ENCODE results near the gene CAPZB.
A peak's percentile ranks its signal among the peaks of the same experiment; 100 is the strongest.

Gene CAPZB

GRCh38 chr1:19476450-19477190, 8.7 kb downstream of the CAPZB start:
- TF ChIP-seq POU2F2 (IDR thresholded peaks at IDR 0.05; ENCODE audit: low read depth, low read length) (no peak), POLR2A (IDR thresholded peaks at IDR 0.05; ENCODE audit: low read depth, low read length) (no peak), PAX5 (IDR thresholded peaks at IDR 0.05; ENCODE audit: insufficient read depth, low read length, severe bottlenecking) (no peak), SPI1 (IDR thresholded peaks at IDR 0.05; ENCODE audit: low read depth, low read length) (peak; percentile 40; the same call in 1 of the 2 replicates), POLR2AphosphoS5 (IDR thresholded peaks at IDR 0.05; ENCODE audit: low read depth, low read length) (no peak)
- no peak for FAIRE-seq
- DNase-seq (ENCODE audit: insufficient read length, low spot score) = no peak

- DNase-seq (ENCODE audit: insufficient read length, low spot score) = no peak
- TF ChIP-seq TAF1 (IDR thresholded peaks at IDR 0.05; ENCODE audit: low read depth, low read length) = no peak
- TF ChIP-seq POLR2AphosphoS5 (IDR thresholded peaks at IDR 0.05; ENCODE audit: low read depth, low read length) = no peak
- no peak for TF ChIP-seq PAX5 (IDR thresholded peaks at IDR 0.05; ENCODE audit: insufficient read depth, low read length, severe bottlenecking)
- TF ChIP-seq SPI1 (IDR thresholded peaks at IDR 0.05; ENCODE audit: low read depth, low read length) = no peak
- TF ChIP-seq POU2F2 (IDR thresholded peaks at IDR 0.05; ENCODE audit: low read depth, low read length) = no peak
- TF ChIP-seq POLR2A (IDR thresholded peaks at IDR 0.05; ENCODE audit: low read depth, low read length) = no peak
- no peak for FAIRE-seq
These were observed 10.0 kb downstream of the CAPZB start for GRCh38 chr1:19475296-19475695.

- no peak for FAIRE-seq
- DNase-seq (ENCODE audit: insufficient read length, low spot score) = no peak
- no peak for TF ChIP-seq SPI1 (IDR thresholded peaks at IDR 0.05; ENCODE audit: low read depth, low read length)
- no peak for TF ChIP-seq TAF1 (IDR thresholded peaks at IDR 0.05; ENCODE audit: low read depth, low read length)
- TF ChIP-seq POU2F2 (IDR thresholded peaks at IDR 0.05; ENCODE audit: low read depth, low read length) = no peak
- no peak for TF ChIP-seq POLR2A (IDR thresholded peaks at IDR 0.05; ENCODE audit: low read depth, low read length)
- TF ChIP-seq POLR2AphosphoS5 (IDR thresholded peaks at IDR 0.05; ENCODE audit: low read depth, low read length) = no peak
- no peak for TF ChIP-seq PAX5 (IDR thresholded peaks at IDR 0.05; ENCODE audit: insufficient read depth, low read length, severe bottlenecking)
These were observed 13.2 kb downstream of the CAPZB start for GRCh38 chr1:19472174-19472573.

GRCh38 chr1:19469004-19469403, 16.3 kb downstream of the CAPZB start:
- no peak for TF ChIP-seq POU2F2 (IDR thresholded peaks at IDR 0.05; ENCODE audit: low read depth, low read length)
- no peak for TF ChIP-seq POLR2AphosphoS5 (IDR thresholded peaks at IDR 0.05; ENCODE audit: low read depth, low read length)
- no peak for TF ChIP-seq SPI1 (IDR thresholded peaks at IDR 0.05; ENCODE audit: low read depth, low read length)
- TF ChIP-seq POLR2A (IDR thresholded peaks at IDR 0.05; ENCODE audit: low read depth, low read length) = no peak
- no peak for TF ChIP-seq TAF1 (IDR thresholded peaks at IDR 0.05; ENCODE audit: low read depth, low read length)
- no peak for TF ChIP-seq PAX5 (IDR thresholded peaks at IDR 0.05; ENCODE audit: insufficient read depth, low read length, severe bottlenecking)
- FAIRE-seq (no peak), DNase-seq (ENCODE audit: insufficient read length, low spot score) (no peak)

- DNase-seq (ENCODE audit: insufficient read length, low spot score) (no peak), FAIRE-seq (peak; percentile 43)
- no peak for TF ChIP-seq TAF1 (IDR thresholded peaks at IDR 0.05; ENCODE audit: low read depth, low read length)
These were observed 16.9 kb downstream of the CAPZB start for GRCh38 chr1:19468397-19468956.

- DNase-seq (ENCODE audit: insufficient read length, low spot score) (no peak), FAIRE-seq (no peak)
- TF ChIP-seq POLR2A (IDR thresholded peaks at IDR 0.05; ENCODE audit: low read depth, low read length) (no peak), POLR2AphosphoS5 (IDR thresholded peaks at IDR 0.05; ENCODE audit: low read depth, low read length) (no peak), POU2F2 (IDR thresholded peaks at IDR 0.05; ENCODE audit: low read depth, low read length) (no peak), SPI1 (IDR thresholded peaks at IDR 0.05; ENCODE audit: low read depth, low read length) (no peak), PAX5 (IDR thresholded peaks at IDR 0.05; ENCODE audit: insufficient read depth, low read length, severe bottlenecking) (no peak), TAF1 (IDR thresholded peaks at IDR 0.05; ENCODE audit: low read depth, low read length) (no peak)
These were observed 17.8 kb downstream of the CAPZB start for GRCh38 chr1:19467199-19468187.

GRCh38 chr1:19466112-19466561, 19.2 kb downstream of the CAPZB start:
- FAIRE-seq = no peak
- DNase-seq (ENCODE audit: insufficient read length, low spot score) = no peak
- TF ChIP-seq SPI1 (IDR thresholded peaks at IDR 0.05; ENCODE audit: low read depth, low read length) (no peak), POLR2A (IDR thresholded peaks at IDR 0.05; ENCODE audit: low read depth, low read length) (no peak), TAF1 (IDR thresholded peaks at IDR 0.05; ENCODE audit: low read depth, low read length) (no peak), PAX5 (IDR thresholded peaks at IDR 0.05; ENCODE audit: insufficient read depth, low read length, severe bottlenecking) (no peak), POLR2AphosphoS5 (IDR thresholded peaks at IDR 0.05; ENCODE audit: low read depth, low read length) (no peak), POU2F2 (IDR thresholded peaks at IDR 0.05; ENCODE audit: low read depth, low read length) (no peak)

GRCh38 chr1:19465650-19466049, 19.7 kb downstream of the CAPZB start:
- no peak for FAIRE-seq
- DNase-seq (ENCODE audit: insufficient read length, low spot score) = no peak
- no peak for TF ChIP-seq POLR2AphosphoS5 (IDR thresholded peaks at IDR 0.05; ENCODE audit: low read depth, low read length)
- TF ChIP-seq PAX5 (IDR thresholded peaks at IDR 0.05; ENCODE audit: insufficient read depth, low read length, severe bottlenecking) = no peak
- no peak for TF ChIP-seq POU2F2 (IDR thresholded peaks at IDR 0.05; ENCODE audit: low read depth, low read length)
- TF ChIP-seq TAF1 (IDR thresholded peaks at IDR 0.05; ENCODE audit: low read depth, low read length) = no peak
- TF ChIP-seq SPI1 (IDR thresholded peaks at IDR 0.05; ENCODE audit: low read depth, low read length) = no peak
- TF ChIP-seq POLR2A (IDR thresholded peaks at IDR 0.05; ENCODE audit: low read depth, low read length) = no peak

GRCh38 chr1:19465123-19465522, 20.2 kb downstream of the CAPZB start:
- TF ChIP-seq POLR2A (IDR thresholded peaks at IDR 0.05; ENCODE audit: low read depth, low read length) (no peak), TAF1 (IDR thresholded peaks at IDR 0.05; ENCODE audit: low read depth, low read length) (no peak), POLR2AphosphoS5 (IDR thresholded peaks at IDR 0.05; ENCODE audit: low read depth, low read length) (no peak), POU2F2 (IDR thresholded peaks at IDR 0.05; ENCODE audit: low read depth, low read length) (no peak), PAX5 (IDR thresholded peaks at IDR 0.05; ENCODE audit: insufficient read depth, low read length, severe bottlenecking) (no peak)
- FAIRE-seq = no peak

More at GRCh38 chr1:19465123-19465522, 20.2 kb downstream of the CAPZB start:
- no peak for DNase-seq (ENCODE audit: insufficient read length, low spot score)
